ENCODE measurements around the gene STARD13.

GRCh38 chr13:33132644-33133440 lies 152.7 kb downstream of the STARD13 start:
- TF ChIP-seq SUZ12 (IDR thresholded peaks at IDR 0.05; ENCODE audit: extremely low read depth, insufficient read depth, insufficient read length), result no peak
- TF ChIP-seq YY1 (IDR thresholded peaks at IDR 0.05; ENCODE audit: insufficient read depth, insufficient read length), result no peak

Data from NT2/D1 (cell line).